ENCODE results near the gene RBM3. TPM values are rescaled to one million over a fixed set of nuclear protein-coding genes. Genes with fewer than 3 reads are reported as not detected.

The RBM3 gene
- total RNA-seq, 1 donor from 2014 or later: 121 TPM

DNA sequence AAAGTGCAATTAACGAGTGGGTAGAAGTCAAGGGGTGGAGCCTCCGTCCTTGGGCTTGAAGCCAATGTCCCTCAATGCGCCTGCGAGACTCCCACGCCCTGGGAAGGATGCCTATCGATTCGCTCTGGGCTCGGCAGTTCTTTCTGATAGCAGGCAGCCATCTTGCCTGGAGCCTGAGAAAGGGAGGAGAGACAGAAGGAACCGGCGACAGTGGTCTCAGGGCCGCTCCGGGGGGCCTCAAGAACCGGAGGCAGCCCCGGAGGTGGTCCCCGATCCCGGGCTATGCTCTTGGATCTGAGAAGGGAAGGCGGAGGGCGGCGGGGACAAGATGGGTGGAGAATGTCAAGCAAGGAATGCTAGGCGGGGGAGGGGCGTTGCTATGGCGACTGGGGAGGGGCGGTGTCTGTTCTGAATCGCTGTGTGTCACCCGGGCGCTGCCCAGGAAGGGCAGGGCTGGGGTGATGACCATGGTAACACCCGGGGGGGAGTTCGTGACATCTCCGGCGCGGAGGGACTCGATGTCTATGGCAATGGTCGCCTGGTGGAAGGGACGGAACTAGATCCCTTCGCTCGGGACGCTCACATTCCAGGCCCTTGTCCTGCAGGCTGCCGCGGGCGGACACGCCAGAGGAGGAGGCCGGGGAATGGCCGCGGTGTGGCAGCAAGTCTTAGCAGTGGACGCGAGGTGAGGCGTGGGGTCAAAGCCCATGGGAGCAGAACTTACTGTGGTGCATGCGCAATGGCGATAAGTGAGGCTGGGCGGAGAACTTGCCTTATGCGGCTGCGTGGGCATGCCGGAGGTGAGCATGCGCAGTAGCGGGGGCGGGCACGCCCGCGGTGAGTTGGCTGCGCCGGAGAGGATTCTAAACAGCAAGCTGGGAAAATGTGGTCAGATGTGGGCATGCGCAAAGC is 23.3 kb downstream of the RBM3 start, which contains the start of gene WDR13:
WDR13 (plus strand) TSS at position 140 of the 912 bp plus-strand sequence; CDS start at position 645, 505 bp downstream.
- Histone ChIP-seq H3K4me3 (peak within 1 kb of the TSS; percentile 74), H3K9me3 (replicated peaks) (no peaks in the 10 kb centered on the region), H3K27me3 (ENCODE audit: low read depth) (no peaks in the 10 kb centered on the region), H3K36me3 (peaks cover 39% of the 10 kb centered on the region), H3K4me1 (peaks cover 16% of the 10 kb centered on the region), H3K27ac (replicated peaks) (peak within 1 kb of the TSS; percentile 99)
- peak; percentile 91 for DNase-seq
- TF ChIP-seq, protein P1, sequence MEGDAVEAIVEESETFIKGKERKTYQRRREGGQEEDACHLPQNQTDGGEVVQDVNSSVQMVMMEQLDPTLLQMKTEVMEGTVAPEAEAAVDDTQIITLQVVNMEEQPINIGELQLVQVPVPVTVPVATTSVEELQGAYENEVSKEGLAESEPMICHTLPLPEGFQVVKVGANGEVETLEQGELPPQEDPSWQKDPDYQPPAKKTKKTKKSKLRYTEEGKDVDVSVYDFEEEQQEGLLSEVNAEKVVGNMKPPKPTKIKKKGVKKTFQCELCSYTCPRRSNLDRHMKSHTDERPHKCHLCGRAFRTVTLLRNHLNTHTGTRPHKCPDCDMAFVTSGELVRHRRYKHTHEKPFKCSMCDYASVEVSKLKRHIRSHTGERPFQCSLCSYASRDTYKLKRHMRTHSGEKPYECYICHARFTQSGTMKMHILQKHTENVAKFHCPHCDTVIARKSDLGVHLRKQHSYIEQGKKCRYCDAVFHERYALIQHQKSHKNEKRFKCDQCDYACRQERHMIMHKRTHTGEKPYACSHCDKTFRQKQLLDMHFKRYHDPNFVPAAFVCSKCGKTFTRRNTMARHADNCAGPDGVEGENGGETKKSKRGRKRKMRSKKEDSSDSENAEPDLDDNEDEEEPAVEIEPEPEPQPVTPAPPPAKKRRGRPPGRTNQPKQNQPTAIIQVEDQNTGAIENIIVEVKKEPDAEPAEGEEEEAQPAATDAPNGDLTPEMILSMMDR (IDR thresholded peaks at IDR 0.05; ENCODE audit: borderline replicate concordance): no peak
- intact Hi-C loops (cut with micrococcal nuclease): no loop called here

DNA sequence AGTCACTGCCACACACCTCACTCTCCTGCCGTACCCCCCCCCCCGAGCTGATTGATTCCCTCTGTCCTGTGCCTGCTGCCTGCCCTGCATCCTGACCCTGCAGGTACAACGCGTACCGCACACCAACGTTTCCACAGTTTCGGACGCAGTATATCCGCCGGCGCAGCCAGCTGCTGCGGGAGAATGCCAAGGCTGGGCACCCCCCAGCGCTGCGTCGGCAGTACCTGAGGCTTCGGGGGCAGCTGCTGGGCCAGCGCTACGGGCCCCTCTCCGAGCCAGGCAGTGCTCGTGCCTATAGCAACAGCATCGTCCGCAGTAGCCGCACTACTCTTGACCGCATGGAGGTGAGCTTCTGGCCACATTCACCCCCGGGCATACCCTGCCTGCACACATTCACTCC is 24.3 kb downstream of the RBM3 start:
- H3K27ac ChIP-seq (replicated peaks): peak overlapping the region; percentile 99
- intact Hi-C loops (cut with micrococcal nuclease): no loop called here
- H3K36me3 ChIP-seq: peaks cover 49% of the 10 kb centered on the region
- peaks cover 16% of the 10 kb centered on the region for H3K4me1 ChIP-seq
- no peaks in the 10 kb centered on the region for H3K9me3 ChIP-seq (replicated peaks)
- peak overlapping the region; percentile 74 for H3K4me3 ChIP-seq
- no peak for DNase-seq
- TF ChIP-seq, protein P1 (IDR thresholded peaks at IDR 0.05; ENCODE audit: borderline replicate concordance): no peak
- no peaks in the 10 kb centered on the region for H3K27me3 ChIP-seq (ENCODE audit: low read depth)

DNA sequence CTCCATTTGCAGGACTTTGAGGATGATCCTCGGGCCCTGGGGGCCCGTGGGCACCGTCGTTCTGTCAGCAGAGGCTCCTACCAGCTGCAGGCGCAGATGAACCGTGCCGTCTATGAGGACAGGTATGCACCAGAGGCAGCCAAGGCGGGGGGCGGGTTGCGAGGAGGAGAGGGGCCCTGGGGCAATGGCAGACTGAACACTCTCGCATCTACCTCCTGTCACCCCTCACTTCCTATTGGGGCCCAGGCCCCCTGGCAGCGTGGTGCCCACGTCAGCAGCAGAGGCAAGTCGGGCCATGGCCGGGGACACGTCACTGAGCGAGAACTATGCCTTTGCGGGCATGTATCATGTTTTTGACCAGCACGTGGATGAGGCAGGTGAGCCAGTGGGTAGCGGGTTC is 25.1 kb downstream of the RBM3 start:
- intact Hi-C loops (cut with micrococcal nuclease): no loop called here
- Histone ChIP-seq H3K36me3 (peaks cover 56% of the 10 kb centered on the region), H3K4me1 (peaks cover 16% of the 10 kb centered on the region), H3K27me3 (ENCODE audit: low read depth) (no peaks in the 10 kb centered on the region), H3K27ac (replicated peaks) (no peak overlapping the region), H3K4me3 (no peak overlapping the region), H3K9me3 (replicated peaks) (no peaks in the 10 kb centered on the region)
- TF ChIP-seq, protein P1 (IDR thresholded peaks at IDR 0.05; ENCODE audit: borderline replicate concordance): no peak
- no peak for DNase-seq

GRCh38 chrX:48600226-48600625 is 25.9 kb downstream of the RBM3 start:
- H3K9me3 ChIP-seq (replicated peaks): no peaks in the 10 kb centered on the region
- H3K4me3 ChIP-seq: no peak overlapping the region
- H3K27me3 ChIP-seq (ENCODE audit: low read depth): no peaks in the 10 kb centered on the region
- no peak for DNase-seq
- TF ChIP-seq, protein P1 (IDR thresholded peaks at IDR 0.05; ENCODE audit: borderline replicate concordance): no peak
- H3K4me1 ChIP-seq: peaks cover 16% of the 10 kb centered on the region
- intact Hi-C loops (cut with micrococcal nuclease): no loop called here
- H3K27ac ChIP-seq (replicated peaks): no peak overlapping the region
- H3K36me3 ChIP-seq: peaks cover 65% of the 10 kb centered on the region

DNA sequence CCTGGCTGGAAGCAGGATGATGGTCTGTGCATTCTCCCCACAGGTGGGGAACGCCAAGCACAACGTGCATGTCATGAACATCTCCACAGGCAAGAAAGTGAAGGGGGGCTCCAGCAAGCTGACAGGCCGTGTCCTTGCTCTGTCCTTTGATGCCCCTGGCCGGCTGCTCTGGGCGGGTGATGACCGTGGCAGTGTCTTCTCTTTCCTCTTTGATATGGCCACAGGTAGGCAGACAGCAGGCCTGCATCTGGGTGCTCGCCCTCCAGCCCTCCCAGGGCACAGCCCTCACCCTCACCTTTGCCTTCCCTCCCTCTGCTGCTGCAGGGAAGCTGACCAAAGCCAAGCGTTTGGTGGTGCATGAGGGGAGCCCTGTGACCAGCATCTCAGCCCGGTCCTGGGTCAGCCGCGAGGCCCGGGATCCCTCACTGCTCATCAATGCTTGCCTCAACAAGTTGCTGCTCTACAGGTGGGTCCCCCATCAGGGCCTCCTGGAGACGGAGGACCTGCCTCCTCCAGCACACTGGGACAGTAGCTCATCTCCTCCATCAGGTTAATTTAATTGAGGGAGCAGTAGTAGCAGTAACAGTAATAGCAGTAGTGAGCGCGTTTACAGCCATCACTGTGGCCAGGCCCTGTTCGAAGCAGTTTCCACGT is 27.6 kb downstream of the RBM3 start:
- peaks cover 66% of the 10 kb centered on the region for H3K36me3 ChIP-seq
- H3K4me3 ChIP-seq: no peak overlapping the region
- no peaks in the 10 kb centered on the region for H3K27me3 ChIP-seq (ENCODE audit: low read depth)
- H3K9me3 ChIP-seq (replicated peaks): no peaks in the 10 kb centered on the region
- DNase-seq: no peak
- TF ChIP-seq, protein P1 (IDR thresholded peaks at IDR 0.05; ENCODE audit: borderline replicate concordance): no peak
- intact Hi-C loops (cut with micrococcal nuclease): no loop called here
- no peak overlapping the region for H3K27ac ChIP-seq (replicated peaks)
- H3K4me1 ChIP-seq: peaks cover 13% of the 10 kb centered on the region
